GM19455 (cell line): Measurements from ENCODE around the gene ZC3H12D.

Experiments used
- ATAC-seq: cut with Tn5 transposase; IDR thresholded peaks from one replicate; pipeline ENCODE4 v1.9.1; 2021; ENCODE audit not compliant: unreplicated experiment

ZC3H12D gene

GRCh38 chr6:149443411-149444181, 41.2 kb downstream of the ZC3H12D start:
- ATAC-seq, result no peak

GRCh38 chr6:149441740-149442139, 43.1 kb downstream of the ZC3H12D start:
- ATAC-seq, result no peak

- ATAC-seq, result no peak
These were observed 43.8 kb downstream of the ZC3H12D start for GRCh38 chr6:149440735-149441671.

GRCh38 chr6:149439626-149440025, 45.2 kb downstream of the ZC3H12D start:
- no peak for ATAC-seq

- no peak for ATAC-seq
These were observed 46.0 kb downstream of the ZC3H12D start for GRCh38 chr6:149438855-149439254.

- ATAC-seq, result no peak
These were observed 47.6 kb downstream of the ZC3H12D start for GRCh38 chr6:149437212-149437611.

- ATAC-seq, result no peak
These were observed 48.2 kb downstream of the ZC3H12D start for GRCh38 chr6:149436647-149437046.

GRCh38 chr6:149435919-149436586, 48.8 kb downstream of the ZC3H12D start:
- ATAC-seq, result no peak

GRCh38 chr6:149433881-149434280, 50.9 kb downstream of the ZC3H12D start:
- no peak for ATAC-seq

GRCh38 chr6:149433405-149433804, 51.4 kb downstream of the ZC3H12D start:
- no peak for ATAC-seq

- ATAC-seq, result peak; percentile 92
These were observed 52.7 kb downstream of the ZC3H12D start for GRCh38 chr6:149431905-149432775.

GRCh38 chr6:149429427-149430360, 55.1 kb downstream of the ZC3H12D start:
- ATAC-seq, result no peak

- no peak for ATAC-seq
These were observed 56.2 kb downstream of the ZC3H12D start for GRCh38 chr6:149428606-149429005.

- ATAC-seq, result no peak
These were observed 59.1 kb downstream of the ZC3H12D start for GRCh38 chr6:149425754-149426153.

- ATAC-seq, result no peak
These were observed 59.6 kb downstream of the ZC3H12D start for GRCh38 chr6:149425224-149425623.

- no peak for ATAC-seq
These were observed 60.8 kb downstream of the ZC3H12D start for GRCh38 chr6:149423964-149424440.

GRCh38 chr6:149422581-149422980, 62.2 kb downstream of the ZC3H12D start:
- ATAC-seq, result no peak

- ATAC-seq, result no peak
These were observed 63.7 kb downstream of the ZC3H12D start for GRCh38 chr6:149421132-149421531.

- no peak for ATAC-seq
These were observed 65.0 kb downstream of the ZC3H12D start for GRCh38 chr6:149419696-149420404.
